OCI-LY1 (cell line): Measurements from ENCODE around the gene ENTPD6.
A peak's percentile ranks its signal among the peaks of the same experiment; 100 is the strongest.

ENCODE experiments used
- H2AFZ ChIP-seq: fragments of 200-600 bp; sonication (generic), shearing (Covaris generic); 2 replicates; pipeline ENCODE4 v1.6.0; 2014; ENCODE audit warnings: antibody characterized with exemption, mild to moderate bottlenecking, low read length
- H3F3A ChIP-seq: fragments of 200-600 bp; sonication (generic), shearing (Covaris generic); 2 replicates; pipeline ENCODE4 v1.6.0; 2014; ENCODE audit warnings: mild to moderate bottlenecking, antibody characterized with exemption, low read length, moderate library complexity; ENCODE audit not compliant: insufficient read depth
- H3K27ac ChIP-seq: fragments of 200-600 bp; sonication (generic); 2 replicates; pipeline ENCODE4 v1.5.1; 2014; ENCODE audit warnings: low read length, mixed run types, mild to moderate bottlenecking, low read depth; ENCODE audit not compliant: poor library complexity, severe bottlenecking
- H3K27me3 ChIP-seq: fragments of 200-600 bp; sonication (generic); 2 replicates; pipeline ENCODE4 v1.6.0; 2014; ENCODE audit warnings: antibody characterized with exemption, mild to moderate bottlenecking, low read length, moderate library complexity; ENCODE audit not compliant: insufficient read depth
- H3K36me3 ChIP-seq: fragments of 200-600 bp; sonication (generic); 2 replicates; pipeline ENCODE4 v1.6.1; 2014; ENCODE audit warnings: mild to moderate bottlenecking, antibody characterized with exemption, low read length, moderate library complexity, mixed read lengths; ENCODE audit not compliant: insufficient read depth
- H3K4me1 ChIP-seq: fragments of 200-600 bp; sonication (generic); 2 replicates; pipeline ENCODE4 v1.5.1; 2014; ENCODE audit warnings: mild to moderate bottlenecking, low read length, moderate library complexity; ENCODE audit not compliant: insufficient read depth, severe bottlenecking
- H3K4me2 ChIP-seq: fragments of 200-600 bp; sonication (generic), shearing (Covaris generic); 2 replicates; pipeline ENCODE4 v1.6.1; 2014; ENCODE audit warnings: low read length
- H3K4me3 ChIP-seq: fragments of 200-600 bp; sonication (generic); 2 replicates; pipeline ENCODE4 v1.5.1; 2014; ENCODE audit warnings: low read length, low read depth, mild to moderate bottlenecking, mixed read lengths; ENCODE audit not compliant: poor library complexity, severe bottlenecking
- H3K79me2 ChIP-seq: fragments of 200-600 bp; shearing (Covaris generic); 2 replicates; pipeline ENCODE4 v1.6.1; 2016; ENCODE audit warnings: mixed run types, low read length, mixed read lengths; ENCODE audit not compliant: insufficient read depth
- H3K9ac ChIP-seq: fragments of 200-600 bp; sonication (generic), shearing (Covaris generic); 2 replicates; pipeline ENCODE4 v1.6.1; 2014; ENCODE audit warnings: mild to moderate bottlenecking, low read length, mixed read lengths
- H3K9me2 ChIP-seq: fragments of 200-600 bp; sonication (generic), shearing (Covaris generic); 2 replicates; pipeline ENCODE4 v1.6.1; 2014; ENCODE audit warnings: low read depth, mild to moderate bottlenecking, low read length, mixed read lengths
- H3K9me3 ChIP-seq: fragments of 200-600 bp; shearing (Covaris generic); 2 replicates; pipeline ENCODE4 v1.6.1; 2014; ENCODE audit warnings: low read length, mixed read lengths
- H4K20me1 ChIP-seq: fragments of 200-600 bp; sonication (generic), shearing (Covaris generic); 2 replicates; pipeline ENCODE4 v1.6.0; 2016; ENCODE audit warnings: mild to moderate bottlenecking, low read length; ENCODE audit not compliant: insufficient read depth
- CTCF ChIP-seq: fragments of 200-600 bp; sonication (generic), shearing (Covaris generic); IDR thresholded peaks from 2 replicates; pipeline ENCODE4 v1.5.1; 2017; ENCODE audit warnings: mild to moderate bottlenecking, antibody characterized with exemption, low read length, moderate library complexity, mixed read lengths
- EZH2 ChIP-seq: fragments of 200-600 bp; sonication (generic), shearing (Covaris generic); IDR thresholded peaks from 2 replicates; pipeline ENCODE4 v1.8.0; 2017; ENCODE audit warnings: borderline replicate concordance, mixed run types, mild to moderate bottlenecking, antibody characterized with exemption, low read length, moderate library complexity, mixed read lengths

Gene ENTPD6

GRCh38 chr20:25197183-25197869 is 1.8 kb downstream of the ENTPD6 start:
- Histone ChIP-seq H3F3A (no peaks in the 10 kb centered on the region), H4K20me1 (no peaks in the 10 kb centered on the region), H3K9me2 (no peaks in the 10 kb centered on the region), H2AFZ (no peak overlapping the region), H3K9me3 (no peaks in the 10 kb centered on the region), H3K4me1 (peaks cover 41% of the 10 kb centered on the region), H3K27ac (peak overlapping the region; percentile 47), H3K4me3 (peak overlapping the region; percentile 82), H3K79me2 (peaks cover 6% of the 10 kb centered on the region; the same call in 1 of the 2 replicates), H3K4me2 (peak overlapping the region; percentile 82), H3K36me3 (no peaks in the 10 kb centered on the region; the same call in 1 of the 2 replicates), H3K9ac (peak overlapping the region; percentile 76; the same call in 1 of the 2 replicates), H3K27me3 (peaks cover 12% of the 10 kb centered on the region; the same call in 1 of the 2 replicates)
- TF ChIP-seq CTCF = peak; percentile 10; the same call in 1 of the 2 replicates
- TF ChIP-seq EZH2 = no peak

DNA sequence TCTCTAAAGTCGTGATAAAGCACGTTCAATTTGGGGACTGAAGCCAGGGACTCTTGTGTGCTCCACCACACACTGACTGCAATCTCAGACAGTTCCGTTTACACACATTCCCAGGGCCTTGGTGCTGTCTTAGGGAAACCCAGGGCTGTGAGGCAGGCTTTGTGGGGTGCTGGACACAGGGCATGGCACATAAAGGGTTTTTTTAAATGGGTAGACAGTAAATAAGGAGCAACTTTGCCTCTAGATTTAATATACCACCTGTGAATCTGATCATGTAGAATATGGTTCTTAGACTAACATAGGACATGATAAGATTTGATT is 2.3 kb downstream of the ENTPD6 start:
- no peaks in the 10 kb centered on the region for H3K9me2 ChIP-seq
- H3K9me3 ChIP-seq = no peaks in the 10 kb centered on the region
- peaks cover 6% of the 10 kb centered on the region; the same call in 1 of the 2 replicates for H3K79me2 ChIP-seq
- H3K4me1 ChIP-seq = peaks cover 42% of the 10 kb centered on the region
- H3K4me3 ChIP-seq = peak overlapping the region; percentile 82
- no peaks in the 10 kb centered on the region for H3F3A ChIP-seq
- no peaks in the 10 kb centered on the region; the same call in 1 of the 2 replicates for H3K36me3 ChIP-seq
- H3K4me2 ChIP-seq = peak overlapping the region; percentile 82; the same call in 1 of the 2 replicates
- H2AFZ ChIP-seq = no peak overlapping the region
- TF ChIP-seq CTCF = no peak
- no peak for TF ChIP-seq EZH2
- no peaks in the 10 kb centered on the region for H4K20me1 ChIP-seq
- H3K27ac ChIP-seq = peak overlapping the region; percentile 47
- no peak overlapping the region for H3K9ac ChIP-seq
- H3K27me3 ChIP-seq = peaks cover 12% of the 10 kb centered on the region; the same call in 1 of the 2 replicates

DNA sequence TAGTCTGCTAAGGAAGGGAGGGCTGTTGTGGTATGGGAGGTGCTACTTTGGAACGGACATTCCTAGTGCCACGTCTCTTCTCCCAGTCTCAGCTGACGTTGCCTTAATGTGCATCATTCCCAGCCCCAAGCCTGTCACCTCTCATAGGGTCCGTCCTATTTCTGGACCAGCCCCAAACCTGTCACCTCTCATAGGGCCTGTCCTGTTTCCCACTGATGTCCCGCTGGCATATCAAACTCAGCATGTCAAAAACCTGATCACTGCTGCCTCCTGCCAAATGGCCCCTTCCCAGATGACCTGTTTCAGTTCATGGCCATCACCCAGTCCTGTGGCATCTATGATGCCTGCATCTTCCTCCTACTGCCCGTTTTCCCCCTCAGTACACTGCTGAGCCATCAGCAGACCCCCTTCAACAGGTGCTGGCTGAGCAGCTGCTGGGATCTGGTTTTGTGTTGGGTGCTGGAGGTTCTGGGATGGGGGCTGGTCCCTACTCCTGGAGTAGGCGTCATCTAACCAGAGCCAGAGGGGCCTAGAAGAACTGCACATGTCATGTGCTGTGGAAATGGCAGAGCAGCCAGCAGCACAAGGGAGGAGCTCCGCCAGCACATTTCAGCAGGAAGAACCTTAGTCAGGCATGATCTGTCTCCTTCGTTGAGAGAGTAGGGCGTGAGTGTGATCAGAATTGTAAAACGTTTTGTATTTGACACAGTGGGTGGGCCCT is 3.3 kb downstream of the ENTPD6 start:
- H3F3A ChIP-seq = no peaks in the 10 kb centered on the region
- no peaks in the 10 kb centered on the region for H3K9me3 ChIP-seq
- H3K27ac ChIP-seq = no peak overlapping the region
- H3K4me3 ChIP-seq = no peak overlapping the region
- no peak overlapping the region for H3K4me2 ChIP-seq
- TF ChIP-seq CTCF (no peak), EZH2 (no peak)
- H4K20me1 ChIP-seq = no peaks in the 10 kb centered on the region
- H3K9me2 ChIP-seq = no peaks in the 10 kb centered on the region
- H3K36me3 ChIP-seq = no peaks in the 10 kb centered on the region; the same call in 1 of the 2 replicates
- peaks cover 6% of the 10 kb centered on the region; the same call in 1 of the 2 replicates for H3K79me2 ChIP-seq
- H3K27me3 ChIP-seq = peaks cover 4% of the 10 kb centered on the region; the same call in 1 of the 2 replicates
- H3K4me1 ChIP-seq = peaks cover 52% of the 10 kb centered on the region
- no peak overlapping the region for H2AFZ ChIP-seq
- H3K9ac ChIP-seq = no peak overlapping the region
